DOHH2 (cell line): ENCODE measurements around the gene NPTN.

Experiments used
- H3F3A ChIP-seq: fragments of 200-600 bp; sonication (generic), shearing (Covaris generic); 2 replicates; pipeline ENCODE4 v1.6.0; 2016; ENCODE audit warnings: antibody characterized with exemption, mild to moderate bottlenecking; ENCODE audit not compliant: control insufficient read depth, insufficient read depth
- H3K27ac ChIP-seq: fragments of 200-600 bp; sonication (generic); 2 replicates; pipeline ENCODE4 v1.5.1; 2014; ENCODE audit warnings: low read depth, mild to moderate bottlenecking, low read length, moderate library complexity
- H3K27me3 ChIP-seq: fragments of 200-600 bp; sonication (generic); 2 replicates; pipeline ENCODE4 v1.6.1; 2014; ENCODE audit warnings: mild to moderate bottlenecking, low read length, mixed read lengths; ENCODE audit not compliant: control insufficient read depth
- H3K36me3 ChIP-seq: fragments of 200-600 bp; sonication (generic); 2 replicates; pipeline ENCODE4 v1.6.1; 2014; ENCODE audit warnings: mild to moderate bottlenecking, low read length, moderate library complexity, mixed read lengths; ENCODE audit not compliant: control insufficient read depth
- H3K4me1 ChIP-seq: fragments of 200-600 bp; sonication (generic); 2 replicates; pipeline ENCODE4 v1.6.1; 2014; ENCODE audit warnings: mild to moderate bottlenecking, low read length, mixed read lengths; ENCODE audit not compliant: control insufficient read depth
- H3K4me2 ChIP-seq: fragments of 200-600 bp; sonication (generic); 2 replicates; pipeline ENCODE4 v1.6.0; 2014; ENCODE audit warnings: mild to moderate bottlenecking, low read length, moderate library complexity
- H3K4me3 ChIP-seq: fragments of 200-600 bp; sonication (generic); 2 replicates; pipeline ENCODE4 v1.5.1; 2014; ENCODE audit warnings: mild to moderate bottlenecking, low read length, mixed read lengths
- H3K79me2 ChIP-seq: fragments of 200-600 bp; sonication (generic); 2 replicates; pipeline ENCODE4 v1.6.1; 2014; ENCODE audit warnings: mild to moderate bottlenecking, low read length, mixed read lengths; ENCODE audit not compliant: control insufficient read depth
- H3K9me2 ChIP-seq: fragments of 200-600 bp; sonication (generic); replicated peaks from 2 replicates; pipeline ENCODE4 v1.6.1; 2014; ENCODE audit warnings: mild to moderate bottlenecking, low read length, mixed read lengths; ENCODE audit not compliant: control insufficient read depth
- H3K9me3 ChIP-seq: fragments of 200-600 bp; sonication (generic); 2 replicates; pipeline ENCODE4 v1.6.1; 2014; ENCODE audit warnings: antibody characterized with exemption, low read length, mixed read lengths; ENCODE audit not compliant: control insufficient read depth, insufficient read depth
- H4K20me1 ChIP-seq: fragments of 200-600 bp; sonication (generic); 2 replicates; pipeline ENCODE4 v1.6.0; 2014; ENCODE audit warnings: low read depth, mild to moderate bottlenecking, antibody characterized with exemption, low read length, moderate library complexity; ENCODE audit not compliant: control insufficient read depth, insufficient read depth
- CTCF ChIP-seq: fragments of 200-600 bp; sonication (generic); IDR thresholded peaks from one replicate; pipeline ENCODE4 v1.5.1; 2014; ENCODE audit warnings: antibody characterized with exemption, mild to moderate bottlenecking, low read depth, low read length; ENCODE audit not compliant: poor library complexity, severe bottlenecking
- EZH2phosphoT487 ChIP-seq: fragments of 200-600 bp; sonication (generic); IDR thresholded peaks from 2 replicates; pipeline ENCODE4 v1.6.1; 2017; ENCODE audit warnings: borderline replicate concordance, mild to moderate bottlenecking, antibody characterized with exemption, low read length, moderate library complexity, mixed read lengths

The NPTN gene

DNA sequence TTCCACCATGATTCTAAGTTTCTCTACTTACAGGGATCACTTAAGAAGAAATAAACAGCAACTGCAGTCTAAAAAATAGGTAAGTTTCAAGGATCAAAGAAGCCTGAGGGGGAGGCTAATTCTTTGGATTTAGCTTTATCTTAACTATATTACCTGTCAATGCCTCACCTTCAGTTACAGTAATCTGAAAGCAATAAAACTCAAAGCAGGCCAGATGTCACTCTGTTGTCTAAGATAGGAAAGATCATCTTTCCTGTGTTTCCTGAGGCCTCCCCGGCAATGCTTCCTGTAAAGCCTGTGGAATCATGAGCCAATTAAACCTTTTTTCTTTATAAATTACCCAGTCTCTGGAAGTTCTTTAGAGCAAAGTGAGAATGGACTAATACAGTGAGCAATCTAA lies 60.2 kb downstream of the NPTN start:
- Histone ChIP-seq H3K27me3 (no peaks in the 10 kb centered on the region), H3K9me3 (no peaks in the 10 kb centered on the region), H3K27ac (no peak overlapping the region), H3K4me3 (no peak overlapping the region), H3K9me2 (no peaks in the 10 kb centered on the region), H3F3A (no peaks in the 10 kb centered on the region), H4K20me1 (no peaks in the 10 kb centered on the region; the same call in 1 of the 2 replicates), H3K79me2 (no peaks in the 10 kb centered on the region), H3K4me1 (no peaks in the 10 kb centered on the region), H3K36me3 (peaks cover 54% of the 10 kb centered on the region), H3K4me2 (no peak overlapping the region)
- TF ChIP-seq CTCF (no peak), EZH2phosphoT487 (no peak)

DNA sequence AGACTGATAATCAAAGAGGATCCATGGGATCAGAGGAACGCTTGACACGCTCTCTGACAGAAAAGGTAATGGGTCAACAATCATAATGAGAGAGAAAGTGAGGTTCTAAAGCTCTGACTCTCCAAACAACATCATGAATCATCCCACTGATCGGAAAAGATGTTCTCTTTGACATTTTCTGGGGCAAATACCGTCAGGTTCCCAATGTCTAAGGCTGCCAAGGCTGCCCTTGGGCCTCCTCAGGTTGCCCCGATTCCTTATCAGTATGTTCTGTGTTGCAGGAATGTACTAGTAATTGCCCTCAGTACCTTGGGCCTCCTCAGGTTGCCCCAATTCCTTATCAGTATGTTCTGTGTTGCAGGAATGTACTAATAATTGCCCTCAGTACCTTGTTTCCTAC lies 60.9 kb downstream of the NPTN start:
- Histone ChIP-seq H3K27ac (no peak overlapping the region), H3K36me3 (peaks cover 61% of the 10 kb centered on the region), H3K9me3 (no peaks in the 10 kb centered on the region), H3K79me2 (no peaks in the 10 kb centered on the region), H3K9me2 (no peaks in the 10 kb centered on the region), H3K4me2 (no peak overlapping the region), H3K27me3 (no peaks in the 10 kb centered on the region), H3F3A (no peaks in the 10 kb centered on the region), H4K20me1 (no peaks in the 10 kb centered on the region; the same call in 1 of the 2 replicates), H3K4me3 (no peak overlapping the region), H3K4me1 (no peaks in the 10 kb centered on the region)
- TF ChIP-seq EZH2phosphoT487 (no peak), CTCF (no peak)

GRCh38 chr15:73571346-73571745 lies 61.8 kb downstream of the NPTN start:
- H3K79me2 ChIP-seq: no peaks in the 10 kb centered on the region
- TF ChIP-seq CTCF: no peak
- TF ChIP-seq EZH2phosphoT487: no peak
- no peaks in the 10 kb centered on the region for H3K9me3 ChIP-seq
- H3K27ac ChIP-seq: no peak overlapping the region
- no peaks in the 10 kb centered on the region; the same call in 1 of the 2 replicates for H4K20me1 ChIP-seq
- H3K4me1 ChIP-seq: no peaks in the 10 kb centered on the region
- no peaks in the 10 kb centered on the region for H3K27me3 ChIP-seq
- no peaks in the 10 kb centered on the region for H3F3A ChIP-seq
- H3K36me3 ChIP-seq: peaks cover 64% of the 10 kb centered on the region
- H3K9me2 ChIP-seq: no peaks in the 10 kb centered on the region
- no peak overlapping the region for H3K4me2 ChIP-seq
- H3K4me3 ChIP-seq: no peak overlapping the region
